ENCODE data around the gene AGPAT2. TPM values are rescaled to one million over a fixed set of nuclear protein-coding genes. Genes with fewer than 3 reads are reported as not detected.

The AGPAT2 gene
- 79.4 and 88.8 TPM in 2 replicates for total RNA-seq (2014; rRNA removed; shearing (Covaris generic))

DNA sequence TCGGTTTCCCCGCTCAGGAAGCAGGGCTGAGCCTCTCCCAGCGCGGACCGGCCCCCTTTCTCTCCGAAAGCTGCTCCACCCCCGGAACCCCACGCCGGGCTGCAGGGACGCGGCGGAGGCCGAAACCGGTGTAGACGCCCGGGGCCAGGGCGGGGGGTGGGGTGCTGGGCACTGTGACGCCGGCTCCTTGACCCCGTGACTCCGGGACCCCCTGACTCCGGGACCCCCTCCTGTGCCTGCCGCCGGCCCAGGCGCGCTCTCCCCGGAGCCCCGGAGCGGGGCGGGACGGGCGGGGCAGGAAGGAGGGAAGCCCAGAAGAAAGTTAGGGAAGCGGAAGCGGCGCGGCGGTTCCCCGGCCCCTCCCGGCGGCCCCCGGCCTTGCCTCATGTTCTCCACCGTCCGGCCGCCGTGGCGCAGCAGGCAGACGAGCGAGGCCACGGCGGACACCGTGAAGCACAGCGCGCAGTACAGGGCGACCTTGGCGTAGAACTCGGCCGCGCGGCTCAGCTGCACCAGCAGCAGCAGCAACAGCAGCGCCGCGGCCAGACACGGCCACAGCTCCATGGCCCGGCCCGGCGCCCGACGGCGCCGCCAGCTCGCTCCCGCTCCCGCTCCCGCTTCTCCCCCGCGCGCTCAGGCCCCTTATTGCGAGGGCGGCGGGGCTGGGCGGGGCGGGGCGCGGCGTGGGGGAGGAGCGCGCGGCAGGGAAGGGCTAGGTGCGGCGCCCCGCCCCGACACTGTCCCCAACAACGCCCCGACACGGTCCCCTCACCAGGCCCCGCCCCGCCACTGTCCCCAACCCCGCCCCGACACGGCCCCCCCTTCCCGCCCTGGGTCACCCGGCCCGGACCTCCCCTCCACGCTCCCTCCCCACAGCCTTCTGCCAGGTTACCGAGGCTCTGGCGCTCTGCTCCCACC, at the start of gene AGPAT2:
Gene AGPAT2 (minus strand): TSS at position 664 of the 918 bp plus-strand sequence. CDS start 100 bp downstream, at position 564.
- DNase-seq (ENCODE audit: low spot score) = peak; percentile 60

DNA sequence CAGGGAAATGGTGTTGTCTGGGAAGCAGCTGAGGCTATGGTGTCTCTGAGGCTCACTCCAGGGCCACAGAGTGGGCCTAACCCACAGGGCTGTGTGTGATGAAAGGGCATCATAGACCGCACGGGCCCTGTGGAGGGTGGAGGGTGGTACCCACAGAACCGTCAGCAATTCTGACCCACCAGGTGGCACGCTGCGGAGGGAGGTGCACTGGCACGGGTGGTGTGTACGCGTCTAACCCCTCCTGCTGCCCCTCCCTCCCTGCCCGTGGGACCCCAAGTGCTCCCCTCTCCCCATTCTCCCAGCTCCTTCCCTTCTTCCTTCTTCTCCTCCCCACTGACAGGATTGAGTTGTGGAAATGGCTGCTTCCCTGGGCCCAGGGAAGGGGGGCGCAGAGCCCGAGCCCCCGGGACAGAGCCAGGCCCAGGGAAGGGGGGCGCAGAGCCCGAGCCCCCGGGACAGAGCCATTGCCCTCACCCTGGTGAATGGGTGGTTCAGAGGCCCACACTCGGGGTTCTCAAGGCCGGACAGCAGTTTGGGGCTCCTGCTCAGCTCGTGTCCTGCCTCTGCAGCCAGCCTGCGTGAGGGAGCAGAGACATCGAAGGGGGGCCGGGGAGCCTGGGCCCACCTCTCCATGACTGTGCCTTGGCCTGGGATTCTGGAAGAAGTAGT, 48.7 kb upstream of the AGPAT2 start:
- DNase-seq (ENCODE audit: low spot score) = no peak

DNA sequence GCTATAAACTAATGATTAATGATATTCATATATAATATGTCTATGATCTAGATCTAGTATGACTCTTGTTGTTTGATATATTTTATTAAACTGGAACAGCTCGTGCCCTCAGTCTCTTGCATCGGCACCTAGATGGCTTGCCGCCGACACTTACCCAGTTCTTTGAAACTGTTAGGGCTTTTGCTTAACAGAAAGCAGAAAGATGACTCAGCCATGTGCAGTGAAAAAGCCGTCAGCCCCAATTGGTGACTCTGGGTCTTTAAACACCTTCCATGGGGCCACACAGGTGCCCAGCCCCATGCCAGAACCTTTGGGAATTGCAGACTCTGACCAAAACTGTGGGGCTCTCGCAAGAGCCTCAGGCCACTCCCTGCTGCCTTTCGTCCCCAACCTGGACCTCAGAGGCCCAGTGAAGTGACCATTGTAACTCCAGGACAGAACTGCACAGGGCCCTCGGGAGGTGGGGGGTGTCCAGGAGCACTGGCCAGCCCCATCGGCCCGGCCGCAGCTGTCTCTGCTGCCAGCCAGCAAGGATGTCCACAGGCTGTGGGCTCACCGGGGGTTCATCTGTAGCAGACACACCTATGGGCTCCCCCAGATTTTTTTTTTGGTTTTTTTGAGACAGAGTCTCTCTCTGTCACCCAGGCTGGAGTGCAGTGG, 47.7 kb upstream of the AGPAT2 start:
- no peak for DNase-seq (ENCODE audit: low spot score)

DNA sequence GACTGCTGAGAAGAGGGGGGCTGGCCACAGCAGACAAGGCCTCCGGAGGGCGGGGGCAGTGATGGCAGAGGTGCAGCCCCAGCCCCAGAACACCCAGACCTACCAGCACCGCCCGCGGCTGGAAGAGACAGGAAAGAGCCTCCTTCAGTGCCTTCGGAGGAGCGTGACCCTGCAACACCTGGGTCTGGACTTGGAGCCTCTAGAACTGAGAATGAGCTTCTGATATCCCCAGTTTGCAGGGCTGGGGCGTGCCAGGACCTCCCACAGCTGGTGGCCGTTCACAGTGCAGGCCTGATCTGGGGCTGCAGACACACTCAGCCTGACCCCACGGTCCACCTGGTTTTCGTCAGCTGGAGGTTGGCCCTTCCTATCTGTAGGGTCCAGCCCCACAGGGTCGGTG, 46.4 kb upstream of the AGPAT2 start:
- no peak for DNase-seq (ENCODE audit: low spot score)

DNA sequence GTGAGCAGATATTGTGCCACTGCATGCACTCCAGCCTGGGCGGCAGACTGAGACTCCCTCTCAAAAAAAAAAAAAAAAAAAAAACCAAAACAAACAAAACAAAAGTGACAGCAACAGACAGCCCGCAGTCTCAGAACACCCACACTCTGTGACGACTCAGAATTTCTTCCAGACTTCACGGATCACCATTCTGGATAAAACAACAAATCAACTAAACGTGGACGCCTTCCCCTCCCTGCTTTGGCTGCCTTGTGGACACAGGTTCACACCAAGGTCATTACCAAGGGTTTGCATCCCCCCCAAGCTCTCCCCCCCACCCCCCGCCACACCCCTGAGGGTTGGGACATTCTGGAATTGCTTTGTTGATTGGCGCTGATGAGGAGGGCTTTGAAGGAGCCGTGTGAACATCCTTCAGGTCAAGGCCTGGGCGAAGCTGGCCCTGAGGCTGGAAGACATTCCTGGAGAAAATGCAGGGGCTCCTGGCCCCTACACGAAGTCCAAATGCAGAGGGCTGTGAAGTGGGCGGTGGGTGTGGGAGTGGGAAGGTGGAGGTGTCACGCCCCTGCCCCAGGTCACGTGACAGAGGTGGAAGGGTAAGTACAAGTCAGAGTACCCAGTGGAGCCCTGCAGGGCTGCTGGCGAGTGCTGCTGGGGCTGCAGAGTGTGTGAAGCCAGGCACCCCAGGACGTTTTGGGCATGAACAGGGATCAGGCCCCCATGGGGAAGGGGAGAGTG, 45.4 kb upstream of the AGPAT2 start:
- DNase-seq (ENCODE audit: low spot score) = no peak

DNA sequence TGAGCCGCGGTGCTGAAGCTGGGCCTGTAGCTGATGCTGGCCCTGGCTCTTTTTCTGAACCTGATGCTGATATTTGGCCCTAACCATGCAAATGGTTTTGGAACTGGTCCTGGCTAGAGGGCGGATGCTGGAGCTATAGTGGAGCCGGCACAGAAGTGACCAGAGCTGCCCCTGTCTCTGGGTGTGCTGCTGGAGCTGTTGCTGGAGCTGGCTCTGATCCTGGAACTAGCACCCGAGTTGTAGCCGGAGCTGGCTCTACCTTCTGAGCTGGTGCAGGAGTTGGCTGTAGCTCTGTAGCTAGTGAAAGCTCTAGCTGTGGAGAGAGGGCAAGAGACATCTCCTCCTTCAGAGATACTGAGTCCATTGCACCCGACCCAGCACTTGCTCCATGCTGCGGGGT, 42.7 kb upstream of the AGPAT2 start:
- no peak for DNase-seq (ENCODE audit: low spot score)

DNA sequence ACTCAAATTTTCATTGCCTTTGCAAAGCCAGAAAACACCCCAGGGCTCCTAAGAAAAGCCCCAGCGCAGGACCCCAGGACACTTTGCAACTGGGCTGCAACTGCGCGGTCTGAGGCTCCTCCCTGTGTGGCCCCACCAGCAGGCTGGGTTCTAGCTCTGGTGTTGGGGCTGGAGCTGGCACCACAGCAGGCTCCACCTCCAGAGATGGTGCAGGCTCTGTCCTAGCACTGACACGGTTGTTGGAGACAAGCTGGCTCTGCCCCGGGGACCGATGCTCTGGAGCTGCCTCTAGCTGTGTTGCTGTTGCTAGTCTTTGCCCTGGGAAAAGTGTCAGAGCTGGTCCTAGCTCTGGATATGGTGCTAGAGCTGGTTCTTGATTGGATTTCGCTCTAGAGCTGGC, 41.9 kb upstream of the AGPAT2 start:
- no peak for DNase-seq (ENCODE audit: low spot score)

DNA sequence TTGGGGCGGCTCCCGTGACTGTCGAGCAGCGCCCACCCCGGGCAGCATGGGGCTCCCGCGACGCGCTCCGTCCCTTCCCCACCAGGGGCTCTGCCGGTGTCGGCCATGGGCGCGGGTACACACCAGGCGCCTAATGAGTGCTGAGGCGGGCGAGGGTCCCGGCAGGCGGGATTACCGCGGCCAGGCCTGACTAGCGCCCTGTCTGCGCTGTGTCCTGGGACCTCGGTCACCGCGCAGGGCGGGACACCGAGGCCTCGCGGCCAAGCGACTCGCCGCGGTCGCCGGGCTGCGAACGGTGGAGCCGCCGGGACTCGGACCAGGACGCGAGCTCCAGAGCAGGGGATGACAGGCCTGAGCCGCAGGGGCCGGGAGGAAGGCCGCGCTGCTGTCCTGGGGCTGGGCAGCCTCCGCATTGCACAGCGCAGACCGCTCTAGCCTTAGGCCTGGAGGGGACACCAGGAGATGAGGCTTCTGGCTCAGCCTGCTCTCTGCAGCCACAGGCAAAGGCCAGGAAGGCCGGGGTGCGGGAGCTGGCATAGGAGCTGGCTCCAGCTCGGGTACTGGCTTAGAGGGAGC, 41.4 kb upstream of the AGPAT2 start:
- DNase-seq (ENCODE audit: low spot score) = no peak

DNA sequence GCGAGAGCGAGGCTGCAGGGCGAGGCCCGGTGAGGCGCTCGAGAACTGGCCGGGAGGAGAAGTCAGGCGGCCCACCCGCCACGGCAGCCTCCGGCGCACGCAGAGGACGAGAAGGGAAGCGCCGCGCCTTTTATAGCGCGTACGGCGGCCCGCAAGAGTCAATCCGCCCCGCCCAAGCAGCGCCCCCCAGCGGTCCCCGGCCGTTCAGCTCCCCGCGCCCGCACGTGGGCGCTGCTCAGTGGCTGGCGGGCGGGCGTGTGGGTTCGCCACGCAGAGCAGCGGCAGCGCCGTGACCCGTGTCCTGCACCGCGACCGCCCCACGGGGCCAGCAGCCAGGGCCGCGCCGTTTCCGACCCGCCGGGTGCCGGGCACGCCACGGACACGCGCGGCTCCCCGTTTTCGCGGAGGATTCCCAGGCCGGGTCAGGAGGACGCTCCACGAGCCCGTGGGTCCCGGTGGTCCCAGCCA, 40.9 kb upstream of the AGPAT2 start:
- DNase-seq (ENCODE audit: low spot score) = peak; percentile 89

DNA sequence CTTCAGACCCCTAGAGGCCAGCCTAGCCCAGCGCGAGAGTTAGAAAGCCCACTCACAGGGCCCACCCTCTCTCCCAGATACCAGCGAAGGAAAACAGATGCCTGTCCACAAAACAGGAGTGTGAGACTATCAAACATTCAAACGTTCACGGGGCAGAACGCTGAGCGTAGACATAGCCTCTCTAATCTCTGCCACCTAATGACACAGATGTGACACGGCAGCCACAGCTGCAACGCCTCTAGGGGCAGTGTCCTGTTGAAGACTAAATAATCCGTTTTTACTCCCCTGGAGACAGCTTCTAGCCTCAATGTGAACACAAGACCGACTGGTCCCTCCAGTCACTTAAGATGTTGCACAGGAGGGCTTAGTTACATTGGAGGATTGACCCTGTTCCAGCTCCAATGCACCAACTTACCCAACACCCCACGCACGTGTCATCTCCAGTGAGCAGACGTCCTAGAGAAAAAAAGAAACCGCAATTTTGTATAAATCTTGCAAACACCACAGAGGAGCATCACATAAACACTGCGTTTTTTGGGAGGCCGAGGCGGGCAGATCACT, 39.5 kb upstream of the AGPAT2 start:
- peak; percentile 53 for DNase-seq (ENCODE audit: low spot score)

DNA sequence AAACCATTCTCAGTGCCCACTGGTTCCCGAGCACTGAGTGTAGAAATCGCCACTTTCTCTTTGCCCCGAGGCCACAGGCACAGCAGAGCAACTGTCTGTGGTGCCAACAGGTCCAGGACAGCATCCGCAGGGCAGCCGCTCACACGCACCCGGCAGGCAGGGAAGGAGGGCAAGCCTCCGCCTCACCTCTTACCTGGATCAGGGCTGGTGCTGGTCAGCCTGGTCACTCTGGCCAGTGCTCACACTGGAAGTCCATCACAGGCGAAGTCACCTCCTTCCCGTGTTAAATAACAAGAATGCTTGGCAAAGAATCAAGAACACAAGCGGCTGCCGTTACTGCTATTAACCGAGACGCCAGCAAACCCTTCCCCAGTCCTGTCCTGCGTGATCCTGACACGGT, 38.9 kb upstream of the AGPAT2 start:
- no peak for DNase-seq (ENCODE audit: low spot score)

DNA sequence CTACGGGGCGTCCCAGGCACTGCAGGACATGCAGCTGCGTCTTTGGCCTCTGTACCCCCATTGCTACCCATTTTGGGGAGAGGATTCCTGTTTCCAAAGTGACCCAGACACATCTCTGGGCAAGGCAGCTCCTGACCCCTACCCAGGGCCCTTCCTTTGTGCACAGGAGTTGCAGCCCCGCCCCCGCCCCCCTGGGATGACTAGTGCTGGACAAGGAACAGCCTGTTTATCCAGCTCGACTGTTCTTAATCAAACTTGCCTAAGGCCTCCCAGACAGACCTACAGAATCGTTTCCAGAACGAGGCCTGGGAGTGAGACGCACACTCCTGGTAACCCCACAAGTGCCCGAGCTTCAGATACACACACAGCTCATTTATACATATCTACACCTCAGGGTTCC, 38.4 kb upstream of the AGPAT2 start:
- peak; percentile 79 for DNase-seq (ENCODE audit: low spot score)

DNA sequence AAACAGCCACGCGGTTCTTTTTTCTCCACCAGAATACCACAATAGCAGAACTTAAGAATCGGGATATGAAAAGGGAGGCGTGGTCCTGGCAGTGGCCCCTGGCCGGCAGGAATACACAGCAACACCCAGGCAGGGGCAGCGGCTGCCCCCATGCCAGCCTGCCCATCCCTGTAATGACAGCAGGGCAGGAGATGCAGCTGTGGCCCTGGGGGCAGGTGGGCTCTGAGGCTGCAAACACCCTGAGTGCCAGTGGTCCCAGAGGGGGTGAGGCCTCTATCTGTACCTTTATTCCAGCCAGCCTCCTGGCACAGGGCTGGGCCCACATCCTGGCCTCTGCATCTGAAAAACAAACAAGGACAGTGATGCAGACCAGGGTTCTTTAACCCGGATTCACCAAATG, 37.5 kb upstream of the AGPAT2 start:
- DNase-seq (ENCODE audit: low spot score) = no peak

DNA sequence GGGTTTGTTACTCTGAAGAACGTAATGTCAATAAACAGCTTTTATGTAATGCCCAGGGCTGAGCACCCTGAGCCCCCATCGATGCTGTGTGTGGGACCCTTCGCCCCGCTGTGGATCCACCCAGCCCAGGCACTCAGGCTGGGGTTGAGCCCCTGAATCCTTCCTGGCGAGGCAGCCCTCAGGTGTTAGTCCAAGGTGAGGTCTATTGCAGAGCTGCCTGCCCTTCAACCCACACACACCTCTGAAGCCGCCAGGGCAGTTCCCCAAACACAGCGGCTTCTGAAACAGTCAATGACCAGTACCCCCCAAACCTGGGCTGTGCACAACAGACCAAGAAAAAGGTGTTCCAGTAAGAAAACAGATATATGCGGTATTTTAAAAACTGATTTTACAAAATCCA, 36.7 kb upstream of the AGPAT2 start:
- no peak for DNase-seq (ENCODE audit: low spot score)

DNA sequence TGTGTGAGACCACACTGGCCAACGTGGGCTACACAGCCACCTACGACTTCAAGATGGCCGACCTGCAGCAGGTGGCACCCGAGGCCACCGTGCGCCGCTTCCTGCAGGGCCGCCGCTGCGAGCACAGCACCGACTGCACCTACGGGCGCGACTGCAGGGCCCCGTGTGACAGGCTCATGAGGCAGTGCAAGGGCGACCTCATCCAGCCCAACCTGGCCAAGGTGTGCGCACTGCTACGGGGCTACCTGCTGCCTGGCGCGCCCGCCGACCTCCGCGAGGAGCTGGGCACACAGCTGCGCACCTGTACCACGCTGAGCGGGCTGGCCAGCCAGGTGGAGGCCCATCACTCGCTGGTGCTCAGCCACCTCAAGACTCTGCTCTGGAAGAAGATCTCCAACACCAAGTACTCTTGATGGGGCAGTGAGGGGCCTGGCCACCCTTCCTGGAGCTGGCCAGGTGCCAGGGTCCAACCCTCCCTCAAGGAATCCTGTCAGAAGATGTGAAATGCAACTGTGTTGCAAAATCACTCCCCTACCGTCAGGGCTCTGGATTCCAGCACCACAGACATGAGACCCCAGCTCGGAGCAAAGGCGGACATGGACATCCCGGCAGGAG, 36.2 kb upstream of the AGPAT2 start:
- DNase-seq (ENCODE audit: low spot score) = no peak

DNA sequence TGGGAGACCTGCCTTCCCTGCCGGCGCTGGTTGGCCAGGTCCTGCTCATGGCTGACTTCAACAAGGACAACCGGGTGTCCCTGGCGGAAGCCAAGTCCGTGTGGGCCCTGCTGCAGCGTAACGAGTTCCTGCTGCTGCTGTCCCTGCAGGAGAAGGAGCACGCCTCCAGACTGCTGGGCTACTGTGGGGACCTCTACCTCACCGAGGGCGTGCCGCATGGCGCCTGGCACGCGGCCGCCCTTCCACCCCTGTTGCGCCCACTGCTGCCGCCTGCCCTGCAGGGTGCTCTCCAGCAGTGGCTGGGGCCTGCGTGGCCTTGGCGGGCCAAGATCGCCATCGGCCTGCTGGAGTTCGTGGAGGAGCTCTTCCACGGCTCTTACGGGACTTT, 35.7 kb upstream of the AGPAT2 start:
- no peak for DNase-seq (ENCODE audit: low spot score)

DNA sequence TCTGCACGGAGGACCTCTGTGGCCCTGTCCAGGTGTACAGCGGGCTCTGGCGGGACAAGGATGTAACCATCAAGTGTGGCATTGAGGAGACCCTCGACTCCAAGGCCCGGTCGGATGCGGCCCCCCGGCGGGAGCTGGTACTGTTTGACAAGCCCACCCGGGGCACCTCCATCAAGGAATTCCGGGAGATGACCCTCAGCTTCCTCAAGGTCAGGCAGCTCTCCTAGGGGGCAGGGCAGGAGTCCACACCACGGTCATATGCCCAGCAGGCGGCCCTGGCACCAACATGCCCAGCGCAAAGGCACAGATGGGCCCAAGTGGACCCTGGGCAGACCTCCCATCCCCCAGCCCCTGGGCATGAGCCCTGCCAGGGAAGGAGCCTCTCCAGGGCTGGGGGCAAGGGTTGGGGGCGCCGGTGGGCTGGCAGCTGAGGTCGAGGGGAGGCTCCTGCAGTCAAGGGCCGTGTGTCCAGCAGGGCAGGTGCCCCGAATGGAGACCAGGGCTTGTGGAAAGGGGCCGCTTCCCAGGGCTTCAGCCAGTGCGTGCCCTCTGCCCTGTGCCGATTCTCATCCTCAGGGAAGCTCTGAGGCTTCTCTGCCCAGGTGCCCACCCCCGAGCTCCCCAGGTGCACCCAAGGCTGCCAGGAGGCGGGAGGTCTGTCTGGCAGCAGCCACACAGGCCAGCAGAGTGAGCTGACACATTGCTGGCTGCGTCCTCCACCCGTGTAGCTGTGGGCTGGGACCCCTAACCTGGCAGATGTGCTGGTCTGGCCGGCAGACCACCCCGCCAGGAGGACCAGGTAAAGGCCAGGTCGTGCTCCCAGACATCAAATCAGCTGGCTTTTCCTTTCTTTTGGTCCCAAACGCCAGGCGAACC, 35.1 kb upstream of the AGPAT2 start:
- DNase-seq (ENCODE audit: low spot score) = no peak

DNA sequence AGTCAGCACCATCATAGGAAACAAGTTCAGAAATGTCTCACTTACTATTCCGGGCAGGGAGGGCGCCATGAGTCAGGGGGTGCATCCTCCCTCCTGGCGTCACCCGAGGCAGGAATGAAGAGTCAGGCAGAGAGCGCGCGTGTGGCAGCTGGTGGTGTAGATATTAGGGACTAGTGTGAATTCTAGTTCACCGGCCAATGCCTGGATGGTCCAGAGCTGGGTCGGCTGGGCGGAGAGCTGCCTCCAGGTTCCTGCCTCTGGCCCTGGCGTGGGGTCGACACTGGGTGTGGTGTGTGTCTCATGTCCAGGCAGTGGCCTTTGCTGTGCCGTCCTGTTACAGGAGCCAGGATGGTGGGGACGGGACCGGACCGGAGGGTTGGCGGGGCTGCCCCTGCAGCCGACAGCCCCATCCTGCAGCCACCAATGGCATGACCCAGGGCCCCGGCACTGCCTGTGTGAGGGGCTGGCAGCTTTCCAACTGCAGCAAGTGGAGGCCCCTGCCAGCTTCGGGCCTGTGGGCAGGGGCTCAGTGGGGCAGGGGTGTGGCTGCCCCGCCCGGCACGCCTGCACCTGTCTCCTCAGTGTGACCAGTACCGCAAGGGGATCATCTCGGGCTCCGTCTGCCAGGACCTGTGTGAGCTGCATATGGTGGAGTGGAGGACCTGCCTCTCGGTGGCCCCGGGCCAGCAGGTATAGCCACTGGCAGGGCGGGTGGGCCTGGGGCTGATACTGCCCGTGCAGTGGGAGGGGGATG, 34.3 kb upstream of the AGPAT2 start:
- peak; percentile 86 for DNase-seq (ENCODE audit: low spot score)

DNA sequence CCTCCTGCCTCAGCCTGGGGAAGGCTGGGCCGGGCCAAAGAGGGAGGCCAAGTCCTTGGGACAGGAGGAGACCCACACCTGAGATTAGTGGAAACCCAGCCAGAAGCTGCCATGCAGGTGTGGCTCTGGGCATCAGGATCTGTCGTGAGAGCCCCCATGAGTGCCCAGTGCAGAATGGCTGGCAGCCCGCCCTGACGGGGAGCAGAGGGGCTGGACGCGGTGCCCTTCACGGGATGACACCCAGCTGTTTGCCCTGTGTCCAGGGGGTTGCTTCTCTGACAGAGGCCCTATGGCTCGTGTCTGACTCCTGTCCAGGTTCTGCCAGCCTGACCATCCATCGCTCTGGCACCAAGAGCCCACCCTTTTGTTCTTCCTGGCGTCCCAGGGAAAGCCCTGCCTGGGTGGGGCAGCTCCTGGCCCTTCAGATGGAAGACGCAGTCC, 33.7 kb upstream of the AGPAT2 start:
- DNase-seq (ENCODE audit: low spot score) = no peak
